PC-9 (cell line): ENCODE data around the gene NT5DC4. TPM values are rescaled to one million over a fixed set of nuclear protein-coding genes. Genes with fewer than 3 reads are reported as not detected.
A peak's percentile ranks its signal among the peaks of the same experiment; 100 is the strongest.

Experiments used
- BruUV-seq: library from RNA; stranded (reverse); fragments of 400-500 nt; replicated peaks from 2 replicates; lab custom pipeline; 2021; lab: Mats Ljungman, UMichigan
- CTCF ChIA-PET: fragments of 300-600 bp; sonication (Branson Sonifier 250); formaldehyde crosslinking; loops from one replicate; lab custom pipeline; 2022; ENCODE audit warnings: antibody characterized with exemption; lab: Charles Lee
- POLR2A ChIA-PET: fragments of 300-600 bp; sonication (Branson Sonifier 250); formaldehyde crosslinking; loops from one replicate; lab custom pipeline; 2022; ENCODE audit warnings: antibody characterized with exemption; ENCODE audit not compliant: unreplicated experiment; lab: Charles Lee
- DNase-seq, 2 experiments: peaks; one replicate each; pipeline versions ENCODE4 v3.0.0 to v3.0.0-alpha.2; 2015 to 2022; ENCODE audit warnings: mixed read lengths in 1 of 2
- H2AFZ ChIP-seq: fragments of 200-600 bp; sonication (generic); 2 replicates; pipeline ENCODE4 v1.8.1; 2017; ENCODE audit warnings: antibody characterized with exemption
- H3F3A ChIP-seq: fragments of 200-600 bp; sonication (generic); 2 replicates; pipeline ENCODE4 v1.8.1; 2017; ENCODE audit warnings: antibody characterized with exemption, mild to moderate bottlenecking, low read depth; ENCODE audit not compliant: insufficient read depth
- H3K27ac ChIP-seq: fragments of 200-600 bp; sonication (generic); 2 replicates; pipeline ENCODE4 v1.6.1; 2016; ENCODE audit warnings: mixed run types
- H3K27me3 ChIP-seq: fragments of 200-600 bp; sonication (generic); 2 replicates; pipeline ENCODE4 v1.6.1; 2016; ENCODE audit warnings: low read depth, mixed run types; ENCODE audit not compliant: insufficient read depth
- H3K36me3 ChIP-seq: fragments of 200-600 bp; sonication (generic); 2 replicates; pipeline ENCODE4 v1.6.1; 2016; ENCODE audit warnings: low read depth, mixed run types
- H3K4me1 ChIP-seq: fragments of 200-600 bp; sonication (generic); replicated peaks from 2 replicates; pipeline ENCODE4 v1.6.1; 2016; ENCODE audit warnings: mixed run types; ENCODE audit not compliant: insufficient read depth
- H3K4me2 ChIP-seq: fragments of 200-600 bp; sonication (generic); 2 replicates; pipeline ENCODE4 v1.6.1; 2017; ENCODE audit warnings: mixed run types
- H3K4me3 ChIP-seq: fragments of 200-600 bp; sonication (generic); 2 replicates; pipeline ENCODE4 v1.6.1; 2016; ENCODE audit warnings: mixed run types
- H3K79me2 ChIP-seq: fragments of 200-600 bp; sonication (generic); 2 replicates; pipeline ENCODE4 v1.6.1; 2017; ENCODE audit warnings: low read depth, mixed run types
- H3K9me2 ChIP-seq: fragments of 200-600 bp; sonication (generic); 2 replicates; pipeline ENCODE4 v1.8.1; 2017; ENCODE audit warnings: mild to moderate bottlenecking; ENCODE audit not compliant: insufficient read depth
- H3K9me3 ChIP-seq: fragments of 200-600 bp; sonication (generic); 2 replicates; pipeline ENCODE4 v1.8.1; 2016; ENCODE audit warnings: low read depth; ENCODE audit not compliant: insufficient read depth
- H4K20me1 ChIP-seq: fragments of 200-600 bp; sonication (generic); 2 replicates; pipeline ENCODE4 v1.8.1; 2017; ENCODE audit not compliant: insufficient read depth
- EZH2 ChIP-seq: fragments of 200-600 bp; sonication (generic); IDR thresholded peaks from 2 replicates; pipeline ENCODE4 v1.8.0; 2017; ENCODE audit warnings: antibody characterized with exemption, low read depth
- intact Hi-C: fragments of 100-400 bp; cut with micrococcal nuclease; formaldehyde crosslinking; loops from one replicate; pipeline ENCODE4 v1.10.0; 2022; ENCODE audit not compliant: unreplicated experiment
- total RNA-seq: library from RNA; stranded (reverse); gene quantifications from 2 replicates; pipeline ENCODE4 v1.2.3, GENCODE V29; 2021
- TF ChIP-seq, protein P1 (sequence below): fragments of 200-600 bp; sonication (generic); conservative IDR thresholded peaks from 2 replicates; pipeline ENCODE4 v1.6.1; 2017; ENCODE audit warnings: mixed run types, antibody characterized with exemption, mild to moderate bottlenecking, moderate library complexity

The NT5DC4 gene
- total RNA-seq, 1 experiment from 2014 or later = 6.1 TPM

DNA sequence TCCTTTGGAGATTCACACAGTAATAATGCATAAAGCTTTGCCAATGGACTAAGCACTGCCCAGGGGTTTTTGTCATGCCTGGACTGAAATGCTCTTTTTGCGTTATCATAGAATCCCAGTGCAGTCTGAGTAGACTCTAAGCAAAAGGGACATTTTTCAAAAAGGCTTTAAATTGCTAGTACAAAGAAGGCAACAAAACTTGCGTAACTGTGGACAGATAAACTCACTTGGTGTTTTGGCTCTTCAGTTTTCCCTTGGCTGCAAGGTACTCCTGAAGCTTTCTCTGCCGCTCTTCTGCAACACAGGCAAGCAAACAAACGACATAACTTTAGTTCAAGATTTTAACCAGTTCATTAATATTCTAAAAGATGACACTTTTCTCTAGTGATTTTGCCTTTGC is 41.5 kb downstream of the NT5DC4 start:
- BruUV-seq = no TSS peak
- Histone ChIP-seq H3K4me2 (no peak overlapping the region), H3K4me1 (peaks cover 24% of the 10 kb centered on the region), H3K4me3 (no peak overlapping the region), H3K27ac (no peak overlapping the region), H3K27me3 (no peaks in the 10 kb centered on the region), H3K9me3 (no peaks in the 10 kb centered on the region), H3K79me2 (peaks cover 33% of the 10 kb centered on the region), H3K9me2 (no peaks in the 10 kb centered on the region), H2AFZ (no peak overlapping the region), H4K20me1 (no peaks in the 10 kb centered on the region), H3K36me3 (peaks cover 27% of the 10 kb centered on the region), H3F3A (no peaks in the 10 kb centered on the region; the same call in 1 of the 2 replicates)
- intact Hi-C loops = loop anchor here (5.0 kb wide), 1 partner anchor 105 kb away; no protein-coding TSS in a partner anchor
- POLR2A ChIA-PET = no interaction called here
- no peak for DNase-seq
- CTCF ChIA-PET = no interaction called here
- TF ChIP-seq EZH2 = no peak
- TF ChIP-seq, protein P1, sequence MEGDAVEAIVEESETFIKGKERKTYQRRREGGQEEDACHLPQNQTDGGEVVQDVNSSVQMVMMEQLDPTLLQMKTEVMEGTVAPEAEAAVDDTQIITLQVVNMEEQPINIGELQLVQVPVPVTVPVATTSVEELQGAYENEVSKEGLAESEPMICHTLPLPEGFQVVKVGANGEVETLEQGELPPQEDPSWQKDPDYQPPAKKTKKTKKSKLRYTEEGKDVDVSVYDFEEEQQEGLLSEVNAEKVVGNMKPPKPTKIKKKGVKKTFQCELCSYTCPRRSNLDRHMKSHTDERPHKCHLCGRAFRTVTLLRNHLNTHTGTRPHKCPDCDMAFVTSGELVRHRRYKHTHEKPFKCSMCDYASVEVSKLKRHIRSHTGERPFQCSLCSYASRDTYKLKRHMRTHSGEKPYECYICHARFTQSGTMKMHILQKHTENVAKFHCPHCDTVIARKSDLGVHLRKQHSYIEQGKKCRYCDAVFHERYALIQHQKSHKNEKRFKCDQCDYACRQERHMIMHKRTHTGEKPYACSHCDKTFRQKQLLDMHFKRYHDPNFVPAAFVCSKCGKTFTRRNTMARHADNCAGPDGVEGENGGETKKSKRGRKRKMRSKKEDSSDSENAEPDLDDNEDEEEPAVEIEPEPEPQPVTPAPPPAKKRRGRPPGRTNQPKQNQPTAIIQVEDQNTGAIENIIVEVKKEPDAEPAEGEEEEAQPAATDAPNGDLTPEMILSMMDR = no peak

DNA sequence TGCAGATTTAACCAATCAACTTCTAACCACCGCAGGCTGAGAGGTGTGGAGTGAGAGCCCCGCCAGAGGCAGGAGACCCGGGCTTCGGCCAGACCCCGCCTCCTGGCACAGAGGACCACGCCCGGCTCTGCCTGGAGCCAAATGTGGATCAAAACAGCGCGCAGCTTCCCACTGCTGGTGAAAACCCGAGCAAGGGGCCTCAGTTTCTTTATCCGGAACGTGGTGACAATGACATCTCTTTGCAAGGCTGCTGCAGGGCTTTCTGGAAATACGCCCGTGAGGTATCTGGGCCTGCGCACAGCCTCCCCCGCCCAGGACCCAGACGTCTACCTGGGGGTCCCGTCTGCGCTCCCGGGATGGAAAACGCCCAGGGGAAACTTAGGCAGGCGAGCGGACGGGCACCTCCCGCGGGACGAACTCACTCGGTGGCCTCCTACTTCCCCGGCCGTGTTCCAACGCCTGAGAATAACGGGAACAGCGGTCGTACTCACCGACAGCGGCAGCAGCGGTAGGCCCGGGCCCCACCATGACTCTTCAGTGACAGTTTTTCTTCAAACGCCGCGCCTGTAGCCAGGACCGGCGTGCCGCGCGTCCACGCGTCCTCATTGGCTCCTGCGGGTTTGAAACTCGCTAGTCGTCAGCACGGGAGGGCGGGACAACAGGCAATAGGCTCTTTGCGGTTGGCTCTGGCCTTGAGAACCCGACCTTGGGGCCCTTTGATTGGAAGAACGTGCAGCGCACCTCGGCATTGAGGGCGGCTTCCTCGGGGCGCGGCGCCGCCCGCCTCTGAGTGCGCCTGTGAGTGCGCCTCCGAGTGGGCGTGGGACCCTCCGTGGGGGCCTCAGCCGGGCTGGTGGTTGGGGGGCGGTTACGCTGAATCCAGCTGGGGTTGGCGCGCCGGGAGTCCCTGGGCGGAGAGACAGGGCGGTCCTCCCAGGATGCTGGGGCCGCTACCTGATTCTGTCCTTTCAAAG is 43.5 kb downstream of the NT5DC4 start, which contains the start of gene CKAP2L:
TSS of gene CKAP2L (minus strand) at position 539 of the 974 bp plus-strand sequence. CDS start at position 528, 11 bp downstream.
- BruUV-seq = TSS peak; percentile 60
- intact Hi-C loops = loop anchor here (1.0 to 5.0 kb wide), 6 partner anchors 30 to 314 kb away; no protein-coding TSS in a partner anchor
- peaks cover 14% of the 10 kb centered on the region; the same call in 1 of the 2 replicates for H3F3A ChIP-seq
- CTCF ChIA-PET = no interaction called here
- H3K4me1 ChIP-seq = peaks cover 29% of the 10 kb centered on the region
- H3K9me3 ChIP-seq = no peaks in the 10 kb centered on the region
- peak within 1 kb of the TSS; percentile 77 for H3K4me3 ChIP-seq
- DNase-seq = peak; percentile 94
- H3K27ac ChIP-seq = 0 out of 2 replicates have a peak within 1 kb of the TSS, but pooled peaks have one; percentile 25
- TF ChIP-seq EZH2 = no peak
- TF ChIP-seq, protein P1 = no peak
- H3K79me2 ChIP-seq = peaks cover 33% of the 10 kb centered on the region
- H3K4me2 ChIP-seq = peak within 1 kb of the TSS; percentile 90
- H2AFZ ChIP-seq = peak within 1 kb of the TSS; percentile 80
- POLR2A ChIA-PET = interaction anchor here (0.5 kb wide), 1 partner anchor 27 kb away, joined by 4 read pairs; no protein-coding TSS in a partner anchor
- H3K36me3 ChIP-seq = peaks cover 21% of the 10 kb centered on the region
- H4K20me1 ChIP-seq = no peaks in the 10 kb centered on the region
- H3K9me2 ChIP-seq = no peaks in the 10 kb centered on the region
- no peaks in the 10 kb centered on the region for H3K27me3 ChIP-seq

DNA sequence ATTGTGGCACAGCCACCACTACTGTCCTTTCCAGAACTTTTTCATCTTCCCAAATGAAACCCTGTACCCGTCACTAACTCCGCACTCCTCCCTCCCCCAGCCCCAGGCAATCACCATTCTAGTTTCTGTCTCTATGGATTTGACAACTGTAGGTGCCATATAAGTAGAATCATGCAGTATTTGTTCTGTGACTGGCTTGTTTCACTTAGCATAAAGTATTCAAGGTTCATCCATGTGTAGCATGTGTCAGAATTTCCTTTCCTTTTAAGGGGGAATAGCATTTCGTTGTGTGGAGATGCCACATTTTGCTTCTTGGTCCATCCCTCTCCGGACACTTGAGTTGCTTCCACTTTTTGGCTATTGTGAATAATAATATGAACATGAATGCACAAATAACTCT is 44.4 kb downstream of the NT5DC4 start:
- H3K4me3 ChIP-seq = peak overlapping the region; percentile 77
- POLR2A ChIA-PET = no interaction called here
- H3F3A ChIP-seq = peaks cover 14% of the 10 kb centered on the region; the same call in 1 of the 2 replicates
- H3K9me3 ChIP-seq = no peaks in the 10 kb centered on the region
- no peaks in the 10 kb centered on the region for H3K9me2 ChIP-seq
- DNase-seq = no peak
- no peaks in the 10 kb centered on the region for H4K20me1 ChIP-seq
- CTCF ChIA-PET = no interaction called here
- no peaks in the 10 kb centered on the region for H3K27me3 ChIP-seq
- H2AFZ ChIP-seq = peak overlapping the region; percentile 76
- peaks cover 13% of the 10 kb centered on the region for H3K36me3 ChIP-seq
- H3K4me1 ChIP-seq = peaks cover 29% of the 10 kb centered on the region
- H3K4me2 ChIP-seq = peak overlapping the region; percentile 71
- no peak overlapping the region for H3K27ac ChIP-seq
- H3K79me2 ChIP-seq = peaks cover 33% of the 10 kb centered on the region
- BruUV-seq = no TSS peak
- TF ChIP-seq EZH2 = no peak
- TF ChIP-seq, protein P1 = no peak
- intact Hi-C loops = loop anchor here (2.0 kb wide), 2 partner anchors 70 to 126 kb away; no protein-coding TSS in a partner anchor
